ENCODE results near the gene CPNE2. TPM values are rescaled to one million over a fixed set of nuclear protein-coding genes. Genes with fewer than 3 reads are reported as not detected.
A peak's percentile ranks its signal among the peaks of the same experiment; 100 is the strongest.

CPNE2 gene
- total and polyA plus RNA-seq, 10 of the 15 experiments (the other 5 are each of a cell fraction or from before 2014, with no cell fraction given) = 3.1 to 22.1 (median 9.9) TPM

GRCh38 chr16:57185945-57186871 lies 93.8 kb downstream of the CPNE2 start, which contains the start of the genes PSME3IP1 and RSPRY1 (continued):
- TF ChIP-seq NFYA (IDR thresholded peaks at IDR 0.05; ENCODE audit: borderline replicate concordance, low read depth, low read length) (peak; percentile 35; the same call in 1 of the 2 replicates), ZBTB33 (IDR thresholded peaks at IDR 0.05) (no peak), ATF3 (IDR thresholded peaks at IDR 0.05; ENCODE audit: borderline replicate concordance, extremely low read depth, low read depth, low read length) (peak; percentile 48; the same call in 1 of the 2 replicates), CEBPZ (IDR thresholded peaks at IDR 0.05; ENCODE audit: low read depth, low read length) (peak; percentile 73), ZNF384 (IDR thresholded peaks at IDR 0.05; ENCODE audit: borderline replicate concordance, low read depth, low read length) (peak; percentile 84), NR2C2 (IDR thresholded peaks at IDR 0.05; ENCODE audit: borderline replicate concordance, control insufficient read depth, insufficient read length, low read depth) (no peak), NBN (IDR thresholded peaks at IDR 0.05) (no peak), CREM (IDR thresholded peaks at IDR 0.05; ENCODE audit: low read depth) (peak; percentile 57), USF1 (IDR thresholded peaks at IDR 0.05; ENCODE audit: borderline replicate concordance, extremely low read length, insufficient read depth, low read depth, low read length) (peak; percentile 90), E2F8 (IDR thresholded peaks at IDR 0.05; ENCODE audit: low read depth, partially characterized antibody) (peak; percentile 86), BMI1 (IDR thresholded peaks at IDR 0.05; ENCODE audit: borderline replicate concordance) (peak; percentile 15; the same call in 1 of the 2 replicates), SIX5 (IDR thresholded peaks at IDR 0.05; ENCODE audit: low read depth, low read length, severe bottlenecking) (peak; percentile 21), ESRRA (IDR thresholded peaks at IDR 0.05; ENCODE audit: low read length) (no peak), E4F1 (IDR thresholded peaks at IDR 0.05; ENCODE audit: borderline replicate concordance, partially characterized antibody) (peak; percentile 49), FOS (IDR thresholded peaks at IDR 0.05; ENCODE audit: borderline replicate concordance, extremely low read depth, insufficient read length) (peak; percentile 56)
